WTC11 (cell line): ENCODE data around the gene TBC1D10B. TPM values are rescaled to one million over a fixed set of nuclear protein-coding genes. Genes with fewer than 3 reads are reported as not detected.

Experiments used
- ATAC-seq: fragments of 200-7000 bp; cut with Tn5 transposase; 2 replicates; pipeline ENCODE4 v1.10.0; 2021; ENCODE audit warnings: mild to moderate bottlenecking, moderate library complexity
- Bru-seq: library from RNA; stranded (reverse); fragments of 400-500 nt; gene quantifications from one replicate; lab custom pipeline; 2021; lab: Mats Ljungman, UMichigan
- CTCF ChIA-PET: fragments of 300-600 bp; sonication (Branson Sonifier 250); formaldehyde crosslinking; loops from one replicate; lab custom pipeline; 2021; ENCODE audit warnings: antibody characterized with exemption; lab: Charles Lee
- POLR2A ChIA-PET: fragments of 350-600 bp; sonication (Branson Sonifier 250); formaldehyde crosslinking; loops from one replicate; lab custom pipeline; 2021; ENCODE audit warnings: antibody characterized with exemption; lab: Charles Lee
- DNase-seq: peaks from one replicate; pipeline ENCODE4 v3.0.0; 2021; ENCODE audit warnings: low spot score
- H3K27ac Mint-ChIP-seq: 2 replicates; pipeline ENCODE4 v1.8.0; 2021; ENCODE audit warnings: mixed read lengths
- H3K27me3 Mint-ChIP-seq: 2 replicates; pipeline ENCODE4 v1.8.0; 2021; ENCODE audit warnings: low read depth, mild to moderate bottlenecking, moderate library complexity, mixed read lengths
- H3K36me3 Mint-ChIP-seq: 2 replicates; pipeline ENCODE4 v1.8.0; 2021; ENCODE audit warnings: mixed read lengths
- H3K4me1 Mint-ChIP-seq: 2 replicates; pipeline ENCODE4 v1.8.0; 2022; ENCODE audit warnings: mixed read lengths
- H3K4me3 Mint-ChIP-seq: 2 replicates; pipeline ENCODE4 v1.8.0; 2021; ENCODE audit warnings: mild to moderate bottlenecking, moderate library complexity, mixed read lengths
- H3K9me3 Mint-ChIP-seq: 2 replicates; pipeline ENCODE4 v1.8.0; 2021; ENCODE audit warnings: mixed read lengths
- E2F5 ChIP-seq: sonication (generic); formaldehyde crosslinking; IDR thresholded peaks from 2 replicates; pipeline ENCODE4 v1.8.1; 2022; ENCODE audit warnings: mild to moderate bottlenecking, moderate library complexity, missing genetic modification reagents
- ELF4 ChIP-seq: sonication (generic); formaldehyde crosslinking; IDR thresholded peaks from 2 replicates; pipeline ENCODE4 v1.8.1; 2022; ENCODE audit warnings: low read depth, mild to moderate bottlenecking, moderate library complexity, missing genetic modification reagents
- EMX1 ChIP-seq: fragments of 250-450 bp; sonication (Bioruptor Pico); IDR thresholded peaks from 2 replicates; pipeline ENCODE4 v1.8.0; 2021; ENCODE audit warnings: mild to moderate bottlenecking
- FOXJ3 ChIP-seq: sonication (generic); formaldehyde crosslinking; IDR thresholded peaks from 2 replicates; pipeline ENCODE4 v1.9.0; 2021; ENCODE audit warnings: missing genetic modification reagents, mild to moderate bottlenecking, borderline replicate concordance
- GABPB1 ChIP-seq: sonication (generic); formaldehyde crosslinking; IDR thresholded peaks from 2 replicates; pipeline ENCODE4 v1.8.1; 2023; ENCODE audit warnings: mild to moderate bottlenecking, missing genetic modification reagents
- MAX ChIP-seq: sonication (generic); formaldehyde crosslinking; IDR thresholded peaks from 2 replicates; pipeline ENCODE4 v1.8.0; 2022; ENCODE audit warnings: mild to moderate bottlenecking, missing genetic modification reagents
- NFYB ChIP-seq: sonication (generic); formaldehyde crosslinking; conservative IDR thresholded peaks from 2 replicates; pipeline ENCODE4 v1.8.0; 2022; ENCODE audit warnings: low read depth, missing genetic modification reagents
- PRRX2 ChIP-seq: fragments of 250-450 bp; sonication (Bioruptor Pico); IDR thresholded peaks from 2 replicates; pipeline ENCODE4 v1.8.0; 2021; ENCODE audit warnings: mild to moderate bottlenecking
- RORB ChIP-seq: fragments of 250-450 bp; sonication (Bioruptor Pico); IDR thresholded peaks from 2 replicates; pipeline ENCODE4 v1.9.0; 2021; ENCODE audit warnings: mild to moderate bottlenecking
- SMAD3 ChIP-seq: sonication (generic); formaldehyde crosslinking; IDR thresholded peaks from 2 replicates; pipeline ENCODE4 v1.8.0; 2022; ENCODE audit warnings: missing genetic modification reagents, mild to moderate bottlenecking, borderline replicate concordance
- SP1 ChIP-seq: sonication (generic); formaldehyde crosslinking; conservative IDR thresholded peaks from 2 replicates; pipeline ENCODE4 v1.8.1; 2022; ENCODE audit warnings: missing genetic modification reagents
- ZNF532 ChIP-seq: fragments of 250-450 bp; sonication (Bioruptor Pico); IDR thresholded peaks from 2 replicates; pipeline ENCODE4 v1.9.0; 2021; ENCODE audit warnings: mild to moderate bottlenecking, borderline replicate concordance
- long read RNA-seq, 3 experiments: library from RNA in 1 of 3; library from capped mRNA in 1 of 3; library from polyadenylated mRNA in 1 of 3; unstranded in 2 of 3; stranded (forward) in 1 of 3; transcript quantifications; one replicate each; pipeline ENCODE4 v2.0.0, GENCODE V29; 2021
- total RNA-seq: library from RNA; stranded (reverse); gene quantifications from 3 replicates; pipeline ENCODE4 v1.2.3, GENCODE V29; 2021
- TF ChIP-seq, protein P1 (sequence below): sonication (generic); formaldehyde crosslinking; IDR thresholded peaks from 2 replicates; pipeline ENCODE4 v1.8.1; 2022; ENCODE audit warnings: low read depth, missing genetic modification reagents, borderline replicate concordance

Gene TBC1D10B, protein sequence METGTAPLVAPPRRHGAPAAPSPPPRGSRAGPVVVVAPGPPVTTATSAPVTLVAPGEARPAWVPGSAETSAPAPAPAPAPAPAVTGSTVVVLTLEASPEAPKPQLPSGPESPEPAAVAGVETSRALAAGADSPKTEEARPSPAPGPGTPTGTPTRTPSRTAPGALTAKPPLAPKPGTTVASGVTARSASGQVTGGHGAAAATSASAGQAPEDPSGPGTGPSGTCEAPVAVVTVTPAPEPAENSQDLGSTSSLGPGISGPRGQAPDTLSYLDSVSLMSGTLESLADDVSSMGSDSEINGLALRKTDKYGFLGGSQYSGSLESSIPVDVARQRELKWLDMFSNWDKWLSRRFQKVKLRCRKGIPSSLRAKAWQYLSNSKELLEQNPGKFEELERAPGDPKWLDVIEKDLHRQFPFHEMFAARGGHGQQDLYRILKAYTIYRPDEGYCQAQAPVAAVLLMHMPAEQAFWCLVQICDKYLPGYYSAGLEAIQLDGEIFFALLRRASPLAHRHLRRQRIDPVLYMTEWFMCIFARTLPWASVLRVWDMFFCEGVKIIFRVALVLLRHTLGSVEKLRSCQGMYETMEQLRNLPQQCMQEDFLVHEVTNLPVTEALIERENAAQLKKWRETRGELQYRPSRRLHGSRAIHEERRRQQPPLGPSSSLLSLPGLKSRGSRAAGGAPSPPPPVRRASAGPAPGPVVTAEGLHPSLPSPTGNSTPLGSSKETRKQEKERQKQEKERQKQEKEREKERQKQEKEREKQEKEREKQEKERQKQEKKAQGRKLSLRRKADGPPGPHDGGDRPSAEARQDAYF
- total RNA-seq, result 33.4 to 40.5 TPM (median 34.6 TPM) in 3 replicates
- Bru-seq, nascent RNA, result percentile 63 among the genes with signal in this experiment
- long read RNA-seq, experiment 1, transcript TBC1D10B-201 (9 exons, 3,350 nt), result major isoform, 101 of 140 reads
- long read RNA-seq, experiment 1, partial matches to known transcripts, result 10 of 140 reads
- long read RNA-seq, experiment 1, other reads (novel, unspliced or antisense), result 27 of 140 reads
- long read RNA-seq, experiment 2, transcript TBC1D10B-201 (9 exons, 3,350 nt), result major isoform, 7 of 41 reads
- long read RNA-seq, experiment 2, partial matches to known transcripts, result 2 of 41 reads
- long read RNA-seq, experiment 2, other reads (novel, unspliced or antisense), result 31 of 41 reads
- long read RNA-seq, experiment 3, result 0 reads

DNA sequence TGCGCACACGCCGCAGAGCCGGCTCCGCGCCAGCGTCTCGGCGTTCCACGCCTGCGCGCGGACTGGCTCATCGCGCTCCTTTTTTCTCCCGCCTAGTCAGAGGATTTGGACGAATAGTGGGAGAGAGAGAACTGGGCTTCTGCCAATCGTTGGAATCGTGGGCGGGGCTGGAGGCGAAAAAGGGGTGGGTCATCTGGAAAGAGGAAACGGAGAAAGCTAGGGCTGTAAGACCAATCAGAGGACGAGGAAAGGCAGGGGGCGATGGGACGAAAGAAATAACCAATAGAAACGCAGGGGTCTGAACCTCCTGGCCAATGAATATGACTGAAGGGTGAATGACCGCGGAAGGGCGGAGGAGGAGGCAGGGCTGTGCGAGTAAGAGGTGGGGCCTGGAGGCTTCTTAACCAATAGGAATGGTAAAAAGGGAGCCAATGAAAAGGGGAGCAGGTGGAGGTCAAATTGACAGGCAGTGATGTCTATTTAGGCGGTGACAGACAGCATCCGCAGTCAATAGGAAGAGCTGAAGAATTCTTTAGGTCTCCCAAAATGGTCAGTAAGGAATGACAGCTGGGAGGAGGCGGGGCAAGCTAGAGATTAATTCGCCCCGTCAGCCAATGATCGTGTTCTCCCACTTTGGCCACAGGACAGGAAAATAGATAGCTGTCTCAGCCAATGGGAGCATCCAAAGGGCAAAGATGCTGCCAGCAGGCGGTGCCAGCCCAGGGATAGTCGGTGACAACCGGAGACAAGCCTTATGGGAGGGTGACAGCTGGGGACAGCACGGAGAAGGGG lies at the start of gene TBC1D10B:
TSS of gene TBC1D10B (minus strand) at position 39 of the 792 bp plus-strand sequence. CDS start 311 bp downstream, outside the sequence.
- Mint-ChIP-seq H3K4me3 (peak within 1 kb of the TSS; percentile 80), H3K4me1 (peaks cover 37% of the 10 kb centered on the region), H3K9me3 (no peaks in the 10 kb centered on the region), H3K36me3 (peaks cover 2% of the 10 kb centered on the region; the same call in 1 of the 2 replicates), H3K27ac (peak within 1 kb of the TSS; percentile 57), H3K27me3 (no peaks in the 10 kb centered on the region; the same call in 1 of the 2 replicates)
- DNase-seq, result peak; percentile 99
- peak; percentile 91 for ATAC-seq
- peak; percentile 73 for TF ChIP-seq SP1
- peak; percentile 90 for TF ChIP-seq NFYB (CRISPR knock-in tag)
- TF ChIP-seq GABPB1, result peak; percentile 49
- peak; percentile 12; the same call in 1 of the 2 replicates for TF ChIP-seq MAX
- TF ChIP-seq, protein P1, sequence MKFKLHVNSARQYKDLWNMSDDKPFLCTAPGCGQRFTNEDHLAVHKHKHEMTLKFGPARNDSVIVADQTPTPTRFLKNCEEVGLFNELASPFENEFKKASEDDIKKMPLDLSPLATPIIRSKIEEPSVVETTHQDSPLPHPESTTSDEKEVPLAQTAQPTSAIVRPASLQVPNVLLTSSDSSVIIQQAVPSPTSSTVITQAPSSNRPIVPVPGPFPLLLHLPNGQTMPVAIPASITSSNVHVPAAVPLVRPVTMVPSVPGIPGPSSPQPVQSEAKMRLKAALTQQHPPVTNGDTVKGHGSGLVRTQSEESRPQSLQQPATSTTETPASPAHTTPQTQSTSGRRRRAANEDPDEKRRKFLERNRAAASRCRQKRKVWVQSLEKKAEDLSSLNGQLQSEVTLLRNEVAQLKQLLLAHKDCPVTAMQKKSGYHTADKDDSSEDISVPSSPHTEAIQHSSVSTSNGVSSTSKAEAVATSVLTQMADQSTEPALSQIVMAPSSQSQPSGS (CRISPR knock-in tag), result no peak
- 0 out of 2 replicates have a peak, but pooled peaks have one; percentile 30 for TF ChIP-seq E2F5 (CRISPR knock-in tag)
- ChIA-PET POLR2A (interaction anchor here (0.6 to 1.4 kb wide), 10 partner anchors 15 to 691 kb away, joined by 3 to 13 read pairs (median 3); partner anchors contain the start of genes CD2BP2, DCTPP1 and ZNF48), CTCF (interaction anchor here (0.6 to 3.9 kb wide), 27 partner anchors 11 to 316 kb away, joined by 3 to 47 read pairs (median 4); partner anchors contain the start of genes ALDOA, CD2BP2, CORO1A and DCTPP1)

GRCh38 chr16:30418350-30419181 lies 48.3 kb upstream of the TBC1D10B start:
- CTCF ChIA-PET, result interaction anchor here (0.6 to 5.7 kb wide), 24 partner anchors 10 to 327 kb away, joined by 3 to 73 read pairs (median 6); partner anchors contain the start of genes DCTPP1, FBRS, GDPD3 and PRR14
- POLR2A ChIA-PET, result interaction anchor here (0.6 to 1.5 kb wide), 16 partner anchors 9 to 274 kb away, joined by 3 to 15 read pairs (median 5); partner anchors contain the start of genes DCTPP1, ZNF48, ZNF688 and ZNF689
- no peak for ATAC-seq

More at GRCh38 chr16:30418350-30419181, 48.3 kb upstream of the TBC1D10B start:
- H3K4me1 Mint-ChIP-seq, result peaks cover 9% of the 10 kb centered on the region
- peak overlapping the region; percentile 54 for H3K4me3 Mint-ChIP-seq
- H3K27ac Mint-ChIP-seq, result peak overlapping the region; percentile 15; the same call in 1 of the 2 replicates
- no peaks in the 10 kb centered on the region for H3K27me3 Mint-ChIP-seq
- peaks cover 34% of the 10 kb centered on the region for H3K36me3 Mint-ChIP-seq
- H3K9me3 Mint-ChIP-seq, result no peaks in the 10 kb centered on the region
- TF ChIP-seq PRRX2 (CRISPR knock-in tag) (no peak), SMAD3 (CRISPR knock-in tag) (no peak), RORB (CRISPR knock-in tag) (no peak), FOXJ3 (CRISPR knock-in tag) (no peak), MAX (no peak), ELF4 (CRISPR knock-in tag) (no peak; the same call in 1 of the 2 replicates), ZNF532 (CRISPR knock-in tag) (no peak), GABPB1 (no peak), EMX1 (CRISPR knock-in tag) (no peak)
- TF ChIP-seq, protein P1 (CRISPR knock-in tag), result no peak
- DNase-seq, result no peak
